Measurements from ENCODE around the gene SEPSECS. TPM values are rescaled to one million over a fixed set of nuclear protein-coding genes. Genes with fewer than 3 reads are reported as not detected.

Gene SEPSECS
- 10 to 100 TPM; 16.4 to 21.2 (median 17.8) TPM for polyA plus RNA-seq (ENCODE audit: insufficient read length in 4 of 4)

- DNase-seq (ENCODE audit: low read depth in 4 of 4, low spot score in 2 of 4) = peak; percentile 94 to 99 (median 97)
Measured at GRCh38 chr4:25159837-25160713, at the start of gene SEPSECS. TSS of gene SEPSECS (minus strand) at chr4:25160449. CDS start at chr4:25160369, 80 bp downstream.

- DNase-seq (ENCODE audit: low read depth in 4 of 4, low spot score in 2 of 4) = no peak
Measured at GRCh38 chr4:25209702-25210101, 49.5 kb upstream of the SEPSECS start.

GRCh38 chr4:25207997-25208396 lies 47.7 kb upstream of the SEPSECS start:
- no peak for DNase-seq (ENCODE audit: low read depth in 4 of 4, low spot score in 2 of 4)

DNA sequence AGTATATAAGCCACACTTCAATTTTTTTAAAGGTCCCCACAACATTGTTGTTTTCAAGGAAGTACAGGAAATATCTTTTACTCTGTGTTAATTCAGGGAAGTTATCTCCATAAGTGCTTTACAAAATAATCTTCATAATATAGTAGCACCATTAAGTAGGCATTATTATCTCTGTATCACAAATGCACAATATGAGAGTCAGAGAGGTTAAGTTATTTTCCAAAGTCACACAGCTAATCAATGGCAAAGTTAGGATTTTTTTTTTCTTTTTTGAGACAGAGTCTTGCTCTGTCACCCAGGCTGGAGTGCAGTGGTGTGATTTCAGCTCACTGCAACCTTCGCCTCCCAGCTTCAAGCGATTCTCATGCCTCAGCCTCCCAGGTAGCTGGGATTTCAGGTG lies 38.5 kb upstream of the SEPSECS start:
- no peak for DNase-seq (ENCODE audit: low read depth in 4 of 4, low spot score in 2 of 4)

- no peak for DNase-seq (ENCODE audit: low read depth in 4 of 4, low spot score in 2 of 4)
Measured at GRCh38 chr4:25190407-25190806, 30.2 kb upstream of the SEPSECS start.

GRCh38 chr4:25184056-25184455 lies 23.8 kb upstream of the SEPSECS start:
- no peak for DNase-seq (ENCODE audit: low read depth in 4 of 4, low spot score in 2 of 4)

GRCh38 chr4:25182937-25183336 lies 22.7 kb upstream of the SEPSECS start:
- DNase-seq (ENCODE audit: low read depth in 4 of 4, low spot score in 2 of 4) = no peak

GRCh38 chr4:25180524-25181131 lies 20.4 kb upstream of the SEPSECS start:
- no peak for DNase-seq (ENCODE audit: low read depth in 4 of 4, low spot score in 2 of 4)

- DNase-seq (ENCODE audit: low read depth in 4 of 4, low spot score in 2 of 4) = no peak
Measured at GRCh38 chr4:25178838-25179261, 18.6 kb upstream of the SEPSECS start.

GRCh38 chr4:25177147-25177546 lies 16.9 kb upstream of the SEPSECS start:
- DNase-seq (ENCODE audit: low read depth in 4 of 4, low spot score in 2 of 4) = no peak

- DNase-seq (ENCODE audit: low read depth in 4 of 4, low spot score in 2 of 4) = no peak
Measured at GRCh38 chr4:25174674-25175073, 14.4 kb upstream of the SEPSECS start.

GRCh38 chr4:25172961-25173915 lies 13.0 kb upstream of the SEPSECS start:
- DNase-seq (ENCODE audit: low read depth in 4 of 4, low spot score in 2 of 4) = no peak

DNA sequence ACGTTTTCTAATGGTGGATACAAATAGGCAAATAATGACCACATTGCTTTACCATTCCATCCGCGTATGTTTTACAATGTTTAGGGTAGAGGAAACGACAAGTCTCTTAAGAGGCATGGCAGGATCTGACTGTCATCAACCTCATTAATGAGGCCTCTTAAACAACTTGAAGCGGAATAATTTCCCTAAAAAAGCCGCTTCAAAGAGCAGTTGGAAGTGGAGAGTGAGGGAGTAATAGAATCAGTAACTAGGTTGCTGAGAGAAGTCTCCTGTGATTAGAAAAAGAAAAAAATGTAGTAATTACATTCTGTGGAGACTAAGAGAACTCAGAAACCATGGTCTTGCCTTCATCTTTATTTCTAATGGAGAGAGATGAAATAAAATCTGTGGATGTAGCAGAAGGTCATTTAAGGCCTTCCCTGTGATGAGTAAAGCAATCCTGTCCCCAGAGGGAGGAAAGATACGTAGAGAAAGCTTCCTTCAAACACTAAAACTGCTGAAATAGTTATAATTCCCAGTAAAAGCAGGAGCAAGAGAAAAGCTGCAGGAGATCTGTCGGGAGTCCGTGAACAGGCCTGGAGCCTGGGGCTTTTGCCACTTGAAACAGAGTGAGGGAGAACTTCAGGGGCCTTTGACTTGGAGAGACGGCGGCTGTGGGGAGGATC lies 11.1 kb upstream of the SEPSECS start:
- DNase-seq (ENCODE audit: low read depth in 4 of 4, low spot score in 2 of 4) = no peak

DNA sequence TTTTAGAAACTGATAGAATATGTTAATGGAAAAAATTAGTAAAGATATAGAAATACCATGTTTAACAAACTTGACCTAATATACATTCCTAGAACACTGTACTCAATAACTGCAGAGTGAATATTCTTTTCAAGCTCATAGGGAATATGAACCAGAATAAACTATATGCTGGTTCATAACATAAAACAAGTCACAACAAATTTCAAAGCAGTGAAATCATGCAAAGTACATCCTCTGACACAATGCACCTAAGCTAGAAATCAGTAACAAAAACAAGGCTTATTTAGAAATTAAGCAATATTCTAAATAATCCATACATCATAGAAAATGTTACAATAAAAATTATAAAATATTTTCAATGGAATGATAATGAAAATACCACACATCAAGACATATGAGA lies 9.2 kb upstream of the SEPSECS start:
- no peak for DNase-seq (ENCODE audit: low read depth in 4 of 4, low spot score in 2 of 4)

DNA sequence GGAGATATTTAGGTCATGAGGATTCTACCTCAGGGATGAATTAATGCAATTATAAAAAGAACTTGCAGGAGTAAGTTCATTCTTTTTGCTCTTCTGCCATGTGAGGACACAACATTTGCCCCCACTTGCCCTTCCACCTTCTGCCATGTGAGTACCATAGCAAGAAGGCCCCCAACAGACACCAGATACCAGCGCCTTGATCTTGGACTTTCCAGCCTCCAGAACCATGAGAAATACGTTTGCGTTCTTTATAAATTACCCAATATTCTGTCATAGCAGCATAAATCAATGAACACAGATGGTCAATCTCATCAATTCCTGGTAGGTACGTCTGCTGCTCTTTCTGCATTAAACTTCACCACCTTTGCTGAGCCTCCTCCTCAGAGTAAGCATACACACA lies 5.7 kb upstream of the SEPSECS start:
- DNase-seq (ENCODE audit: low read depth in 4 of 4, low spot score in 2 of 4) = no peak

- DNase-seq (ENCODE audit: low read depth in 4 of 4, low spot score in 2 of 4) = no peak
Measured at GRCh38 chr4:25163196-25163595, 2.9 kb upstream of the SEPSECS start.

GRCh38 chr4:25162566-25162965 lies 2.3 kb upstream of the SEPSECS start:
- no peak for DNase-seq (ENCODE audit: low read depth in 4 of 4, low spot score in 2 of 4)

DNA sequence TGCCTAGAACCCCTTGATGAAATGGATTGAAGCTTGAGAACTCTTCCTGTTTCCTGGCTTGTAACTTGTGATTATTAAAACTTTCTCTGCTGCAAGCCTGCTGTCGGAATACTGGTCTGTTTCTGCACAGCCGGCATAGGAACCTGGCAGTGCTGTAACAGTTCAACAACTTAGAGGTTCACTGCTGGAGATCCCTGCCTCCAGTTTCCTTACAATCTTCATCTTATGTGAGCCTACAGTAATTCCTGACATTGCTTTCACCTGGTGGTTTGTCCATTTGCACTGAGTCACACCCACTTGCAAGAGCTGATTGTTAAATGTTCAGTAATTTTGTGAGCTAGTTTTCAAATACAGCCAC lies 1.3 kb upstream of the SEPSECS start:
- DNase-seq (ENCODE audit: low read depth in 4 of 4, low spot score in 2 of 4) = no peak

DNA sequence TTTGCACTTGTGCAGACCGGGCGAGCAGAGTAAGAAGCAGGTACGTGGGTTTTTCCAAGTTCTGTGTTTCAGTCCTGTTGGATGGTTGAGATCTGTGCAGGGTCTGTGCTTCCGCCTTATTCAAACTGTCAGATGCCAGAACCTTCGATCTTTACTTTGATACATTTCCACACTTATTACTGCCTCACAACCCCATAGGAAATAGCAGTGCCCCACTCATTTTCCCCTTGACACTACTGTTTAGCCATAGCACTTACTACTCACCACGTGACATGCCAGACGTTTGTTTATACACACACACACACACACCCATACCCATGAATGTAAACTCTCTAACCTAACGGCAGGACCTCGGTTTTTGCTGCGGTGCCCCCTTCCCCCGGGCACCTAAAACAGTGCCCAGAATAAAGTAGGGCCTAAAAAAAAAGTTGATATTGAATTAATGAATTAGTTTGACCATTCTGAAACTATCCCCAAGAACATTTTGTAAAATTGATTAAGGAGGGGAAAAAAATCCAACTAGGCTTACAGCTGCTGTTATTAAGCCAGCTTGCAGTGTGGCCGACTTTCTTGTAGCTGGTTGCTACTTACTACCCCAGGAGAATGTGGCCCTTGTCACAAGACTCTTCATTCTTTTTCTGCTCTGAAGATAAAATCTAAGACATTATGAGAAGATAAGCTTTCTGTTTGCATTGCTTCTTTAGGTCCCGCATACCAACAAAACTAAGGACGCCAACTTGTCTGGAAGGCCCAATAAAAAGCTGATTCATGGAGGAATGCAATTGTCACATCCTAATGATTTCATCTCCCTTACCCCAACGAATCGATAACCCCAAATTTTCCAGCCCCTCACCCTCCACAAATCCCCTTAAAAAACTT lies 704 bp upstream of the SEPSECS start:
- peak in 1 of 4 donors; percentile 30 for DNase-seq (ENCODE audit: low read depth in 4 of 4, low spot score in 2 of 4)

Measured in left renal cortex interstitium (tissue), 4 donors.